BJ (cell line): ENCODE measurements around the gene MTURN. TPM values are rescaled to one million over a fixed set of nuclear protein-coding genes. Genes with fewer than 3 reads are reported as not detected.

Source experiments
- CTCF ChIA-PET: fragments of 350-600 bp; formaldehyde crosslinking; extraction: SDS; loops from one replicate; lab custom pipeline; 2021; ENCODE audit warnings: antibody characterized with exemption, inconsistent platforms; lab: Yijun Ruan, JAX
- POLR2A ChIA-PET: fragments of 300-600 bp; sonication (Branson Sonifier 250); formaldehyde crosslinking; extraction: SDS; loops from one replicate; lab custom pipeline; 2021; ENCODE audit warnings: antibody characterized with exemption; lab: Charles Lee
- DNase-seq: peaks from one replicate; pipeline ENCODE4 v3.0.0-alpha.2; 2011; ENCODE audit warnings: low read depth
- H3K27me3 ChIP-seq: 2 replicates; pipeline ENCODE4 v1.6.0; 2011; ENCODE audit warnings: low read length; ENCODE audit not compliant: control insufficient read depth, insufficient read depth
- H3K36me3 ChIP-seq: 2 replicates; pipeline ENCODE4 v1.5.1; 2011; ENCODE audit warnings: low read length; ENCODE audit not compliant: control insufficient read depth, insufficient read depth
- H3K4me3 ChIP-seq: 2 replicates; pipeline ENCODE4 v1.5.1; 2011; ENCODE audit warnings: low read depth, mild to moderate bottlenecking, control low read depth, low read length
- CTCF ChIP-seq: IDR thresholded peaks from 2 replicates; pipeline ENCODE4 v1.5.1; 2011; ENCODE audit warnings: low read depth, mild to moderate bottlenecking, control low read depth, inconsistent platforms, low read length, moderate library complexity; ENCODE audit not compliant: insufficient read depth
- polyA plus RNA-seq: library from polyadenylated mRNA; depleted of rRNA; stranded (reverse); fragments of >200 nt; gene quantifications from 2 replicates; pipeline ENCODE4 v1.2.3, GENCODE V29; 2011

Gene MTURN
- polyA plus RNA-seq, 1 experiment = 7.0 TPM

- ChIA-PET CTCF (interaction anchor here (0.8 to 0.9 kb wide), 2 partner anchors 9 to 60 kb away, joined by 3 read pairs; no protein-coding TSS in a partner anchor), POLR2A (no interaction called here)
- Histone ChIP-seq H3K27me3 (no peaks in the 10 kb centered on the region), H3K4me3 (peak overlapping the region; percentile 77), H3K36me3 (no peaks in the 10 kb centered on the region)
- no peak for DNase-seq
- no peak for TF ChIP-seq CTCF
Measured at GRCh38 chr7:30135301-30136116, 723 bp downstream of the MTURN start.

- no peak for DNase-seq
- TF ChIP-seq CTCF = no peak
- CTCF ChIA-PET = interaction anchor here (0.8 to 0.9 kb wide), 2 partner anchors 8 to 61 kb away, joined by 3 read pairs; no protein-coding TSS in a partner anchor
- no peaks in the 10 kb centered on the region for H3K27me3 ChIP-seq
- POLR2A ChIA-PET = no interaction called here
- H3K4me3 ChIP-seq = peak overlapping the region; percentile 77
- no peaks in the 10 kb centered on the region for H3K36me3 ChIP-seq
Measured at GRCh38 chr7:30136117-30136731, 1.4 kb downstream of the MTURN start.

DNA sequence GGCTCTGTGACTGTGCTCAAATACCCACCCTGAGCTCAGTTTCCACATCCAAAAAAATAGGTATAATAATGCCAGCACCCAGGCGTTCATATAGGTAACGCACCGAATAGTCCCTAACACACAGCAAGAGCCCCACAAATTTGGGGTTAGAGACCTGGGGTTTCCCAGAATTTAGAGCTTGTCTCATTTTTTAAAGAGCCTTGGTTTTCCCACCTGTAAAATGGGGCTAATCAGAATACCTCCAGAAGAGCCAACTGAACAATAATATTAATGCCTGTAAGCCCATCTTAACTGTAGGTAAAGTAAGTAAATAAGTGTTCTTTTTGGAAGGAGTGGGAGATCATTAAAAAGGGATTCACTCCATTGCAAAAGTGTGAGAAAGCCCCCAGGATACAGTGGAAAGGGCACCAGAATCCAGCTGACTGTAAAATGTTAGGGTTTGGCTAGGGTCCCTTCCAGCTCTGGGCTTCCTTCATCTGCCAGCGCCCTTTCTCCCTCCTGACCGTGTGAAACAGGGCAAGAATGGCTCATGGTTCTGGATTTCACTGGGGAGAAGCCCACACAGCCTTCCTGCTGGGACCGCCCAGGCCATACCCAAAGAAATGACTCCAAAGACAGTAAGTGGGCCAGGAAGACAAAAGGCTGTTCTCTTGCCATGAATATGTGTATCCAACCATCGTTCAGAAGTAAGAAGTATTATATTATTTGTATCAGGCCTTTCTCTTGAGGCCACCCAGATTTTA, 2.1 kb downstream of the MTURN start:
- TF ChIP-seq CTCF = no peak
- no peak for DNase-seq
- ChIA-PET CTCF (no interaction called here), POLR2A (no interaction called here)
- H3K27me3 ChIP-seq = no peaks in the 10 kb centered on the region
- no peaks in the 10 kb centered on the region for H3K36me3 ChIP-seq
- H3K4me3 ChIP-seq = peak overlapping the region; percentile 77

DNA sequence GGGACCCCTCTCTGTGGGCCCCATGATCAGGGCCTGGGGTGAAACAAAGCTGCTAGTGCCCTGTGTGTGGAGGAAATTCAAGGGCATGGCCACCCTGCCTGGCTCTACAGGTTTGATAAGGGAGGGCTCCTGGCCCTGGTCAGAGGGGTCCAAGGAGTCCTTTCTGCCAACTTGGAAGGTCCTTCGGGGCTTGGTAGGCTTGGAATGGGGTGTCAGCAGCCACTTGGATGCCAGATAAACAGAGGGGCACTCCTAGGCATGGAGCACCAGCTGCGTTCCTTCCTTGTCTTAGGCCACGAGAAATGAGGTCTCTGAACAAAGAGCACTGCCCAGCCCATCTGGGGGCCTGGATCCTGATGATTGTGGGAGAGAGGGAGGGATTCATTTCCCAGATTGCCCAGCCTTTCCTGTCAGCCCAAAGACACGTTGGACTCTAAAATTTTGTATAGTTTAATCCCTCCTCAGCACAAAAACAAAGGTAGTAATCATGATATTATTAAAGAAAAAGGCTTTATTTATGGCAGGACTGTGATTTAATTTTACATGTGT, 5.1 kb downstream of the MTURN start:
- DNase-seq = no peak
- TF ChIP-seq CTCF = no peak
- POLR2A ChIA-PET = no interaction called here
- Histone ChIP-seq H3K4me3 (no peak overlapping the region), H3K36me3 (no peaks in the 10 kb centered on the region), H3K27me3 (no peaks in the 10 kb centered on the region)
- CTCF ChIA-PET = no interaction called here

DNA sequence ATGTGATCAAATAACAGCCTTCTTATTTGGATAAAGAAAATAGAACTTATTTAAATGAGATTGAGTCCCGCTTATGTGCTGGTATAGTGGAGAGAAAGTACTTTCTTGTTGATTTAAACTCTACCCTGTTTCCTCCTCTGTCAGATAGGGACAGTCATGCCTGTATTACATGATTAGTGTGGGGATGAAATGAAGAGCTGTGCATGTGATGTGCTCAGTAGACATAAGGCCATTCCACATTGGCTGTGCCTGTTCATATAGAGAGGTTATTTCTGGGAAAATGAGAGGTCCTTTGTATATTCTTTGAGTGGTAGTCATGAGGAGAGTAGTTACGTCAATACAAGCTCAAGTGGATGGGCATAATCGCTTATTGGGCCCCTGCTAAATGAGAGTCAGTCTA, 5.7 kb downstream of the MTURN start:
- Histone ChIP-seq H3K4me3 (no peak overlapping the region), H3K36me3 (no peaks in the 10 kb centered on the region), H3K27me3 (no peaks in the 10 kb centered on the region)
- TF ChIP-seq CTCF = no peak
- no peak for DNase-seq
- CTCF ChIA-PET = interaction anchor here (1.9 kb wide), 1 partner anchor 262 kb away, joined by 5 read pairs; no protein-coding TSS in a partner anchor
- POLR2A ChIA-PET = no interaction called here
